H9 (cell line): ENCODE results near the gene ACTR10. TPM values are rescaled to one million over a fixed set of nuclear protein-coding genes. Genes with fewer than 3 reads are reported as not detected.

ENCODE experiments used
- DNase-seq: peaks from one replicate; pipeline ENCODE4 v3.0.0-alpha.2; 2017
- H2AFZ ChIP-seq: one replicate; pipeline ENCODE4 v1.6.1; 2013; ENCODE audit warnings: mild to moderate bottlenecking, low read length, control low read depth, moderate library complexity
- H2AK5ac ChIP-seq: 2 replicates; pipeline ENCODE4 v1.6.1; 2013; ENCODE audit warnings: low read length, control low read depth, mixed read lengths; ENCODE audit not compliant: insufficient read length
- H2BK120ac ChIP-seq: one replicate; pipeline ENCODE4 v1.6.1; 2013; ENCODE audit warnings: low read depth, mild to moderate bottlenecking, low read length, control low read depth, inconsistent platforms; ENCODE audit not compliant: poor library complexity, severe bottlenecking
- H2BK12ac ChIP-seq: 2 replicates; pipeline ENCODE4 v1.6.1; 2013; ENCODE audit warnings: low read length, control low read depth, mixed read lengths, low read depth; ENCODE audit not compliant: insufficient read length
- H2BK15ac ChIP-seq: 2 replicates; pipeline ENCODE4 v1.6.1; 2013; ENCODE audit warnings: low read depth, low read length, control low read depth
- H2BK20ac ChIP-seq: one replicate; pipeline ENCODE4 v1.6.1; 2013; ENCODE audit warnings: low read depth, mild to moderate bottlenecking, low read length, control low read depth, inconsistent platforms; ENCODE audit not compliant: poor library complexity, severe bottlenecking
- H2BK5ac ChIP-seq: 2 replicates; pipeline ENCODE4 v1.6.1; 2013; ENCODE audit warnings: low read length, control low read depth, mixed read lengths; ENCODE audit not compliant: insufficient read length
- H3K14ac ChIP-seq: 2 replicates; pipeline ENCODE4 v1.6.1; 2013; ENCODE audit warnings: low read length, control low read depth; ENCODE audit not compliant: insufficient read depth
- H3K18ac ChIP-seq: 2 replicates; pipeline ENCODE4 v1.6.1; 2013; ENCODE audit warnings: low read depth, mild to moderate bottlenecking, mixed read lengths, low read length, control low read depth; ENCODE audit not compliant: insufficient read length
- H3K23ac ChIP-seq: 2 replicates; pipeline ENCODE4 v1.6.1; 2013; ENCODE audit warnings: low read length, control low read depth, mixed read lengths, low read depth; ENCODE audit not compliant: insufficient read length
- H3K23me2 ChIP-seq: 2 replicates; pipeline ENCODE4 v1.6.1; 2013; ENCODE audit warnings: low read depth, mild to moderate bottlenecking, mixed read lengths, low read length, control low read depth; ENCODE audit not compliant: insufficient read length, poor library complexity, severe bottlenecking
- H3K27ac ChIP-seq: 2 replicates; pipeline ENCODE4 v1.5.1; 2013; ENCODE audit warnings: low read length, control low read depth, mixed read lengths, low read depth; ENCODE audit not compliant: insufficient read length
- H3K27me3 ChIP-seq: 2 replicates; pipeline ENCODE4 v1.6.1; 2013; ENCODE audit warnings: low read length, control low read depth, inconsistent platforms; ENCODE audit not compliant: insufficient read depth
- H3K4ac ChIP-seq: 2 replicates; pipeline ENCODE4 v1.6.1; 2013; ENCODE audit warnings: low read depth, mild to moderate bottlenecking, control low read depth, inconsistent platforms, low read length, moderate library complexity
- H3K4me1 ChIP-seq: 2 replicates; pipeline ENCODE4 v1.6.1; 2013; ENCODE audit warnings: low read length, control low read depth, inconsistent platforms; ENCODE audit not compliant: insufficient read depth
- H3K4me2 ChIP-seq: 2 replicates; pipeline ENCODE4 v1.6.1; 2013; ENCODE audit warnings: low read length, control low read depth, mixed read lengths; ENCODE audit not compliant: insufficient read length, insufficient read depth
- H3K56ac ChIP-seq: 2 replicates; pipeline ENCODE4 v1.6.1; 2013; ENCODE audit warnings: low read depth, mild to moderate bottlenecking, mixed read lengths, low read length, control low read depth; ENCODE audit not compliant: insufficient read length
- H3K79me1 ChIP-seq: 2 replicates; pipeline ENCODE4 v1.6.1; 2013; ENCODE audit warnings: low read depth, mild to moderate bottlenecking, moderate library complexity, low read length, control low read depth, inconsistent platforms; ENCODE audit not compliant: insufficient read depth, poor library complexity, severe bottlenecking
- H3K79me2 ChIP-seq: 2 replicates; pipeline ENCODE4 v1.6.1; 2013; ENCODE audit warnings: low read length, control low read depth, inconsistent platforms; ENCODE audit not compliant: insufficient read depth
- H3K9ac ChIP-seq: 2 replicates; pipeline ENCODE4 v1.6.1; 2013; ENCODE audit warnings: low read length, control low read depth, mixed read lengths; ENCODE audit not compliant: insufficient read length; ENCODE audit errors: extremely low read depth
- H3K9me3 ChIP-seq: one replicate; pipeline ENCODE4 v1.6.1; 2013; ENCODE audit warnings: low read depth, low read length, inconsistent platforms; ENCODE audit not compliant: control insufficient read depth
- H3T11ph ChIP-seq: one replicate; pipeline ENCODE4 v1.6.1; 2013; ENCODE audit warnings: mild to moderate bottlenecking, low read length, control low read depth, inconsistent platforms
- H4K20me1 ChIP-seq: one replicate; pipeline ENCODE4 v1.6.1; 2013; ENCODE audit not compliant: control insufficient read depth, insufficient read length, insufficient read depth
- H4K5ac ChIP-seq: 2 replicates; pipeline ENCODE4 v1.6.1; 2013; ENCODE audit warnings: low read depth, mild to moderate bottlenecking, mixed read lengths, low read length, control low read depth; ENCODE audit not compliant: insufficient read length
- H4K8ac ChIP-seq: replicated peaks from 2 replicates; pipeline ENCODE4 v1.6.1; 2013; ENCODE audit warnings: low read length, control low read depth, mixed read lengths, low read depth; ENCODE audit not compliant: insufficient read length
- H4K91ac ChIP-seq: 2 replicates; pipeline ENCODE4 v1.6.1; 2013; ENCODE audit warnings: low read depth, mild to moderate bottlenecking, moderate library complexity, mixed read lengths, low read length, control low read depth; ENCODE audit not compliant: insufficient read length
- H3K27ac Mint-ChIP-seq, 3 experiments: 2 replicates in 2 of 3; 3 replicates in 1 of 3; pipeline ENCODE4 v1.8.0; 2020 to 2021; ENCODE audit warnings: mixed read lengths in 3 of 3, mild to moderate bottlenecking in 1 of 3, moderate library complexity in 1 of 3
- H3K27me3 Mint-ChIP-seq: 2 replicates; pipeline ENCODE4 v1.8.0; 2021; ENCODE audit warnings: low read depth, mild to moderate bottlenecking, moderate library complexity, mixed read lengths
- H3K36me3 Mint-ChIP-seq, 3 experiments: 2 replicates in 2 of 3; 3 replicates in 1 of 3; pipeline ENCODE4 v1.8.0; 2020 to 2021; ENCODE audit warnings: low read depth in 3 of 3, mixed read lengths in 3 of 3; ENCODE audit not compliant: insufficient read depth in 1 of 3
- H3K4me1 Mint-ChIP-seq, 2 experiments: 2 replicates each; pipeline ENCODE4 v1.8.0; 2020; ENCODE audit warnings: mixed read lengths in 2 of 2
- H3K4me3 Mint-ChIP-seq, 2 experiments: 2 replicates in 1 of 2; 3 replicates in 1 of 2; pipeline ENCODE4 v1.8.0; 2020 to 2021; ENCODE audit warnings: mild to moderate bottlenecking in 2 of 2, mixed read lengths in 2 of 2, moderate library complexity in 1 of 2
- H3K9me3 Mint-ChIP-seq, 2 experiments: 2 replicates in 1 of 2; 3 replicates in 1 of 2; pipeline ENCODE4 v1.8.0; 2020; ENCODE audit warnings: mild to moderate bottlenecking in 2 of 2, mixed read lengths in 2 of 2, moderate library complexity in 1 of 2
- CTCF ChIP-seq: fragments of 200-600 bp; sonication (generic); conservative IDR thresholded peaks from 3 replicates; pipeline ENCODE4 v1.8.0; 2021; ENCODE audit warnings: antibody characterized with exemption, mild to moderate bottlenecking
- WGBS: extraction: QIAGEN DNeasy Blood & Tissue Kit; methylation state at CpG from one replicate; pipeline ENCODE4 v1.1.7; 2013; ENCODE audit warnings: missing lambda C conversion rate, low lambda C conversion rate, mixed read lengths; ENCODE audit not compliant: insufficient read length; ENCODE audit errors: extremely low coverage; 5-methylcytosine and 5-hydroxymethylcytosine counted together
- total RNA-seq: library from RNA; stranded (reverse); gene quantifications from 2 replicates; pipeline ENCODE4 v1.2.1, GENCODE V29; 2021

ACTR10 gene
- total RNA-seq, 1 experiment from 2014 or later, result 41.0 TPM

GRCh38 chr14:58200480-58200841 is 512 bp downstream of the ACTR10 start:
- no peak overlapping the region for H2BK15ac ChIP-seq
- no peaks in the 10 kb centered on the region for H3K27me3 ChIP-seq
- H2BK5ac ChIP-seq, result no peak overlapping the region
- H3K4me2 ChIP-seq, result peak overlapping the region; percentile 90
- peaks cover 2% of the 10 kb centered on the region; the same call in 1 of the 2 replicates for H3K79me2 ChIP-seq
- H2AFZ ChIP-seq, result no peak overlapping the region
- no peak overlapping the region for H3T11ph ChIP-seq
- no peak overlapping the region for H3K14ac ChIP-seq
- no peak overlapping the region for H3K18ac ChIP-seq
- no peak overlapping the region for H2BK120ac ChIP-seq
- no peak overlapping the region for H4K5ac ChIP-seq
- H3K27ac Mint-ChIP-seq, result peak overlapping the region; percentile 58 to 94 (median 66); a peak in 3 of 7 replicates
- DNase-seq, result no peak
- no peak overlapping the region for H4K91ac ChIP-seq
- no peaks in the 10 kb centered on the region for H3K4me1 ChIP-seq
- H3K27ac ChIP-seq, result no peak overlapping the region
- no peak overlapping the region for H2AK5ac ChIP-seq
- no peaks in the 10 kb centered on the region for H3K27me3 Mint-ChIP-seq
- H4K8ac ChIP-seq, result no peak overlapping the region
- no peak overlapping the region for H3K4ac ChIP-seq
- H3K23ac ChIP-seq, result no peak overlapping the region
- no peaks in the 10 kb centered on the region for H3K79me1 ChIP-seq
- H2BK12ac ChIP-seq, result no peak overlapping the region
- peaks cover 18 to 24% of the 10 kb centered on the region in 2 experiments for H3K4me1 Mint-ChIP-seq
- H3K4me3 Mint-ChIP-seq, result peak overlapping the region; percentile 92 to 96
- no peak for TF ChIP-seq CTCF
- H3K36me3 Mint-ChIP-seq, result peaks cover 0 to 9% (median 5%) of the 10 kb centered on the region in 3 experiments; a peak in 3 of 7 replicates
- no peaks in the 10 kb centered on the region for H3K9me3 Mint-ChIP-seq
- peak overlapping the region; percentile 92 for H3K9ac ChIP-seq
- no peak overlapping the region for H3K56ac ChIP-seq
- H3K9me3 ChIP-seq, result no peaks in the 10 kb centered on the region
- H3K23me2 ChIP-seq, result peaks cover 4% of the 10 kb centered on the region
- no CpG with 5 or more reads among the region's 11 CpGs for WGBS
- H4K20me1 ChIP-seq, result no peaks in the 10 kb centered on the region
- H2BK20ac ChIP-seq, result no peak overlapping the region
